MM.1S (cell line): ENCODE results near the gene UBASH3A.

ENCODE experiments used
- CTCF ChIP-seq: fragments of 300-600 bp; sonication (generic); IDR thresholded peaks from 2 replicates; pipeline ENCODE4 v1.5.1; 2016; ENCODE audit warnings: antibody characterized with exemption, low read length, mixed read lengths
- EZH2 ChIP-seq: fragments of 300-600 bp; sonication (generic); optimal IDR thresholded peaks from 2 replicates; pipeline ENCODE3; 2017; ENCODE audit warnings: low read depth, mild to moderate bottlenecking, antibody characterized with exemption, low read length, mixed read lengths

DNA sequence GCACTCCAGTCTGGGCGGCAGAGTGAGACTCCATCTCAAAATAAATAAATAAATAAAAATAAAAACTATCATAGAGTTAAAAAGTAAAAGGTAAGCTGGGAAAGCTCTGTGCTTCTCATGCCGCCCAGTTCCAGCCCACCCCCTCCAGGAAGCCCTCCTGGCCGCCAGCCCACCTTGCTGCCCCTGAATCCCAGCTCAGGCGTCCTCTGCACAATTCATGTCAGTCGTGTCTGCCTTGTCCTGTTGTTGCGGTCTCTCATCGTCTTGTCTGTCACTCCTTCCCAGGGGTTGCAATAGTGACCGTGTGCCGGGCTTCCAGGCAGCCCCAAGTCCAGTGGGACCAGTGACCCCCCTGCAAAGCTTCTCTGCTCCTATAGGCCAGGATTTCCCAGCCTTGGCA lies 48.2 kb downstream of the UBASH3A start:
- TF ChIP-seq CTCF (no peak), EZH2 (no peak)
